ENCODE measurements around the gene IGF2R. TPM values are rescaled to one million over a fixed set of nuclear protein-coding genes. Genes with fewer than 3 reads are reported as not detected.
"Not testable (repeated sequence)": the region's sequence is repeated elsewhere in the genome, so short reads cannot be mapped to it uniquely, and the experiment has no call there.

The IGF2R gene
- total RNA-seq, 2 experiments from 2014 or later = 73.5 to 75.5 TPM

- H3K27me3 Mint-ChIP-seq = no peaks in the 10 kb centered on the region
- no peak overlapping the region for H3K27ac Mint-ChIP-seq
- ChIA-PET POLR2A (interaction anchor here (1.4 kb wide), 1 partner anchor 107 kb away, joined by 4 read pairs; no protein-coding TSS in a partner anchor), CTCF (no interaction called here)
- intact Hi-C loops (cut with micrococcal nuclease) = no loop called here
- H3K4me3 Mint-ChIP-seq = no peak overlapping the region
- DNase-seq = no peak
- H3K4me1 Mint-ChIP-seq (ENCODE audit: low read depth) = peaks cover 8% of the 10 kb centered on the region
- peaks cover 39% of the 10 kb centered on the region for H3K36me3 Mint-ChIP-seq
- H3K9me3 Mint-ChIP-seq = no peaks in the 10 kb centered on the region
Measured at GRCh38 chr6:160104821-160105517, 136.1 kb downstream of the IGF2R start.

GRCh38 chr6:160106010-160106409 is 137.1 kb downstream of the IGF2R start:
- Mint-ChIP-seq H3K36me3 (peaks cover 35% of the 10 kb centered on the region), H3K4me1 (ENCODE audit: low read depth) (peaks cover 2% of the 10 kb centered on the region), H3K27ac (no peak overlapping the region), H3K27me3 (no peaks in the 10 kb centered on the region), H3K9me3 (no peaks in the 10 kb centered on the region), H3K4me3 (no peak overlapping the region)
- ChIA-PET POLR2A (interaction anchor here (0.9 kb wide), 1 partner anchor 16 kb away, joined by 3 read pairs; no protein-coding TSS in a partner anchor), CTCF (no interaction called here)
- intact Hi-C loops (cut with micrococcal nuclease) = no loop called here
- no peak for DNase-seq

- CTCF ChIA-PET = interaction anchor here (1.4 kb wide), 1 partner anchor 349 kb away, joined by 3 read pairs; no protein-coding TSS in a partner anchor
- DNase-seq = no peak
- peak overlapping the region; percentile 16 for H3K27ac Mint-ChIP-seq
- no peaks in the 10 kb centered on the region for H3K27me3 Mint-ChIP-seq
- no peaks in the 10 kb centered on the region for H3K9me3 Mint-ChIP-seq
- H3K4me3 Mint-ChIP-seq = no peak overlapping the region
- POLR2A ChIA-PET = interaction anchor here (0.9 kb wide), 1 partner anchor 16 kb away, joined by 3 read pairs; no protein-coding TSS in a partner anchor
- peaks cover 2% of the 10 kb centered on the region for H3K4me1 Mint-ChIP-seq (ENCODE audit: low read depth)
- H3K36me3 Mint-ChIP-seq = peaks cover 30% of the 10 kb centered on the region
- intact Hi-C loops (cut with micrococcal nuclease) = no loop called here
Measured at GRCh38 chr6:160106701-160107100, 137.8 kb downstream of the IGF2R start.

- peaks cover 28% of the 10 kb centered on the region for H3K36me3 Mint-ChIP-seq
- peaks cover 2% of the 10 kb centered on the region for H3K4me1 Mint-ChIP-seq (ENCODE audit: low read depth)
- intact Hi-C loops (cut with micrococcal nuclease) = no loop called here
- no peak overlapping the region for H3K4me3 Mint-ChIP-seq
- H3K9me3 Mint-ChIP-seq = no peaks in the 10 kb centered on the region
- ChIA-PET POLR2A (no interaction called here), CTCF (no interaction called here)
- no peaks in the 10 kb centered on the region for H3K27me3 Mint-ChIP-seq
- no peak overlapping the region for H3K27ac Mint-ChIP-seq
- no peak for DNase-seq
Measured at GRCh38 chr6:160108077-160108476, 139.2 kb downstream of the IGF2R start.

- peaks cover 8% of the 10 kb centered on the region for H3K36me3 Mint-ChIP-seq
- H3K27me3 Mint-ChIP-seq = no peaks in the 10 kb centered on the region
- no peak for DNase-seq
- H3K9me3 Mint-ChIP-seq = no peaks in the 10 kb centered on the region
- H3K27ac Mint-ChIP-seq = no peak overlapping the region
- CTCF ChIA-PET = no interaction called here
- H3K4me1 Mint-ChIP-seq (ENCODE audit: low read depth) = peaks cover 2% of the 10 kb centered on the region
- POLR2A ChIA-PET = no interaction called here
- intact Hi-C loops (cut with micrococcal nuclease) = no loop called here
- H3K4me3 Mint-ChIP-seq = no peak overlapping the region
Measured at GRCh38 chr6:160110586-160111123, 141.8 kb downstream of the IGF2R start.

- no peak overlapping the region for H3K4me3 Mint-ChIP-seq
- H3K36me3 Mint-ChIP-seq = peaks cover 4% of the 10 kb centered on the region
- H3K4me1 Mint-ChIP-seq (ENCODE audit: low read depth) = no peaks in the 10 kb centered on the region
- DNase-seq = no peak
- no peaks in the 10 kb centered on the region for H3K9me3 Mint-ChIP-seq
- CTCF ChIA-PET = no interaction called here
- intact Hi-C loops (cut with micrococcal nuclease) = no loop called here
- H3K27me3 Mint-ChIP-seq = no peaks in the 10 kb centered on the region
- no peak overlapping the region for H3K27ac Mint-ChIP-seq
- POLR2A ChIA-PET = no interaction called here
Measured at GRCh38 chr6:160111806-160112205, 142.9 kb downstream of the IGF2R start.

- no peaks in the 10 kb centered on the region for H3K4me1 Mint-ChIP-seq (ENCODE audit: low read depth)
Measured at GRCh38 chr6:160112628-160113299, 143.9 kb downstream of the IGF2R start.

GRCh38 chr6:160114536-160114935 is 145.7 kb downstream of the IGF2R start:
- H3K36me3 Mint-ChIP-seq = peaks cover 13% of the 10 kb centered on the region
- POLR2A ChIA-PET; CTCF ChIA-PET; H3K9me3 Mint-ChIP-seq; H3K4me1 Mint-ChIP-seq (ENCODE audit: low read depth); H3K27ac Mint-ChIP-seq; H3K4me3 Mint-ChIP-seq; H3K27me3 Mint-ChIP-seq; DNase-seq; intact Hi-C loops (cut with micrococcal nuclease): not testable (repeated sequence)

More at GRCh38 chr6:160112628-160113299, 143.9 kb downstream of the IGF2R start:
- POLR2A ChIA-PET = no interaction called here
- no peak overlapping the region for H3K4me3 Mint-ChIP-seq
- H3K9me3 Mint-ChIP-seq = peaks cover 1% of the 10 kb centered on the region
- CTCF ChIA-PET = no interaction called here
- no peak for DNase-seq
- no peak overlapping the region for H3K27ac Mint-ChIP-seq
- H3K36me3 Mint-ChIP-seq = peaks cover 9% of the 10 kb centered on the region
- H3K27me3 Mint-ChIP-seq = no peaks in the 10 kb centered on the region
- intact Hi-C loops (cut with micrococcal nuclease) = no loop called here

GRCh38 chr6:160115421-160115820 is 146.5 kb downstream of the IGF2R start:
- intact Hi-C loops (cut with micrococcal nuclease) = no loop called here
- Mint-ChIP-seq H3K36me3 (peaks cover 13% of the 10 kb centered on the region), H3K27me3 (no peaks in the 10 kb centered on the region), H3K4me1 (ENCODE audit: low read depth) (no peaks in the 10 kb centered on the region), H3K9me3 (peaks cover 5% of the 10 kb centered on the region), H3K27ac (no peak overlapping the region), H3K4me3 (no peak overlapping the region)
- CTCF ChIA-PET = no interaction called here
- no peak for DNase-seq
- POLR2A ChIA-PET = no interaction called here

GRCh38 chr6:160116411-160116810 is 147.5 kb downstream of the IGF2R start:
- Mint-ChIP-seq H3K27me3 (no peaks in the 10 kb centered on the region), H3K9me3 (peaks cover 5% of the 10 kb centered on the region), H3K4me3 (no peak overlapping the region), H3K4me1 (ENCODE audit: low read depth) (no peaks in the 10 kb centered on the region), H3K36me3 (peaks cover 13% of the 10 kb centered on the region), H3K27ac (no peak overlapping the region)
- intact Hi-C loops (cut with micrococcal nuclease) = no loop called here
- DNase-seq = no peak
- POLR2A ChIA-PET = no interaction called here
- CTCF ChIA-PET = no interaction called here

- H3K27ac Mint-ChIP-seq = no peak overlapping the region
- peaks cover 13% of the 10 kb centered on the region for H3K36me3 Mint-ChIP-seq
- H3K4me3 Mint-ChIP-seq = no peak overlapping the region
- DNase-seq = no peak
- H3K4me1 Mint-ChIP-seq (ENCODE audit: low read depth) = no peaks in the 10 kb centered on the region
- ChIA-PET POLR2A (no interaction called here), CTCF (interaction anchor here (1.4 kb wide), 1 partner anchor 21 kb away, joined by 3 read pairs; no protein-coding TSS in a partner anchor)
- intact Hi-C loops (cut with micrococcal nuclease) = no loop called here
- H3K27me3 Mint-ChIP-seq = no peaks in the 10 kb centered on the region
- peaks cover 5% of the 10 kb centered on the region for H3K9me3 Mint-ChIP-seq
Measured at GRCh38 chr6:160117137-160117536, 148.3 kb downstream of the IGF2R start.

- DNase-seq = no peak
- Mint-ChIP-seq H3K4me1 (ENCODE audit: low read depth) (no peaks in the 10 kb centered on the region), H3K27me3 (no peaks in the 10 kb centered on the region), H3K36me3 (peaks cover 10% of the 10 kb centered on the region), H3K9me3 (peaks cover 5% of the 10 kb centered on the region), H3K27ac (no peak overlapping the region), H3K4me3 (no peak overlapping the region)
- intact Hi-C loops (cut with micrococcal nuclease) = no loop called here
- ChIA-PET CTCF (no interaction called here), POLR2A (no interaction called here)
Measured at GRCh38 chr6:160118620-160119229, 149.8 kb downstream of the IGF2R start.
